IMR-90 (cell line): Measurements from ENCODE around the gene RSPH9. TPM values are rescaled to one million over a fixed set of nuclear protein-coding genes. Genes with fewer than 3 reads are reported as not detected.

ENCODE experiments used
- ATAC-seq: fragments of 200-7000 bp; cut with Tn5 transposase; 2 replicates; pipeline ENCODE4 v1.9.1; 2020; ENCODE audit warnings: low read depth, mild to moderate bottlenecking, moderate library complexity
- BruUV-seq: library from RNA; stranded (reverse); fragments of 400-500 nt; replicated peaks from 2 replicates; lab custom pipeline; 2021; lab: Mats Ljungman, UMichigan
- CTCF ChIA-PET: fragments of 300-600 bp; formaldehyde crosslinking; extraction: SDS; loops from one replicate; lab custom pipeline; 2021; ENCODE audit warnings: antibody characterized with exemption; lab: Yijun Ruan, JAX
- POLR2A ChIA-PET: fragments of 300-600 bp; sonication (Branson Sonifier 250); formaldehyde crosslinking; loops from one replicate; lab custom pipeline; 2022; ENCODE audit warnings: antibody characterized with exemption; ENCODE audit not compliant: unreplicated experiment; lab: Charles Lee
- DNase-seq: peaks from one replicate; pipeline ENCODE4 v3.0.0; 2013
- H2AFZ ChIP-seq: replicated peaks from 2 replicates; pipeline ENCODE3; 2013; ENCODE audit warnings: low read length, mild to moderate bottlenecking; ENCODE audit not compliant: poor library complexity
- H2AK5ac ChIP-seq: 2 replicates; pipeline ENCODE4 v1.6.1; 2013; ENCODE audit warnings: low read depth, low read length, inconsistent platforms
- H2AK9ac ChIP-seq: replicated peaks from 2 replicates; pipeline ENCODE3; 2013; ENCODE audit warnings: mild to moderate bottlenecking, low read depth, low read length, moderate library complexity; ENCODE audit not compliant: poor library complexity
- H2BK120ac ChIP-seq: 2 replicates; pipeline ENCODE4 v1.6.1; 2013; ENCODE audit warnings: low read depth, low read length, inconsistent platforms
- H2BK15ac ChIP-seq: 3 replicates; pipeline ENCODE4 v1.6.1; 2013; ENCODE audit warnings: low read depth, low read length, inconsistent platforms
- H2BK20ac ChIP-seq: 2 replicates; pipeline ENCODE4 v1.6.1; 2013; ENCODE audit warnings: low read depth, mild to moderate bottlenecking, inconsistent platforms, low read length, moderate library complexity
- H2BK5ac ChIP-seq: 2 replicates; pipeline ENCODE4 v1.6.1; 2013; ENCODE audit warnings: mild to moderate bottlenecking, low read depth, low read length, inconsistent platforms; ENCODE audit not compliant: poor library complexity, severe bottlenecking
- H3K14ac ChIP-seq: replicated peaks from 2 replicates; pipeline ENCODE4 v1.6.1; 2013; ENCODE audit warnings: low read depth, low read length, inconsistent platforms
- H3K18ac ChIP-seq: 2 replicates; pipeline ENCODE4 v1.6.1; 2013; ENCODE audit warnings: low read depth, low read length, control low read depth
- H3K23ac ChIP-seq: 2 replicates; pipeline ENCODE4 v1.6.1; 2013; ENCODE audit warnings: low read depth, low read length, inconsistent platforms
- H3K27ac ChIP-seq: 2 replicates; pipeline ENCODE4 v1.5.1; 2013; ENCODE audit warnings: mild to moderate bottlenecking, control low read depth, low read length; ENCODE audit not compliant: insufficient read depth
- H3K27me3 ChIP-seq: 2 replicates; pipeline ENCODE4 v1.6.1; 2013; ENCODE audit warnings: low read length; ENCODE audit not compliant: control insufficient read depth, insufficient read depth
- H3K36me3 ChIP-seq: 2 replicates; pipeline ENCODE4 v1.6.1; 2013; ENCODE audit warnings: low read length, mixed read lengths; ENCODE audit not compliant: control insufficient read depth, insufficient read depth
- H3K4ac ChIP-seq: 2 replicates; pipeline ENCODE4 v1.6.1; 2013; ENCODE audit warnings: low read depth, low read length, inconsistent platforms
- H3K4me1 ChIP-seq: 2 replicates; pipeline ENCODE4 v1.6.1; 2013; ENCODE audit warnings: low read length, mixed read lengths; ENCODE audit not compliant: control insufficient read depth, insufficient read depth
- H3K4me2 ChIP-seq: 2 replicates; pipeline ENCODE4 v1.6.1; 2013; ENCODE audit warnings: low read depth, mild to moderate bottlenecking, control low read depth, low read length, moderate library complexity
- H3K4me3 ChIP-seq: 2 replicates; pipeline ENCODE4 v1.5.1; 2013; ENCODE audit warnings: low read depth, mild to moderate bottlenecking, control low read depth, low read length, moderate library complexity; ENCODE audit not compliant: insufficient read depth
- H3K56ac ChIP-seq: 2 replicates; pipeline ENCODE4 v1.6.1; 2013; ENCODE audit warnings: low read length, inconsistent platforms; ENCODE audit not compliant: insufficient read depth; ENCODE audit errors: extremely low read depth
- H3K79me1 ChIP-seq, 2 experiments: 2 replicates each; pipeline ENCODE4 v1.6.1; 2013; ENCODE audit warnings: low read length in 2 of 2, inconsistent platforms in 1 of 2, low read depth in 1 of 2
- H3K9ac ChIP-seq: 2 replicates; pipeline ENCODE4 v1.6.1; 2013; ENCODE audit warnings: low read depth, low read length, control low read depth
- H3K9me1 ChIP-seq: 2 replicates; pipeline ENCODE4 v1.6.1; 2013; ENCODE audit warnings: low read length, inconsistent platforms; ENCODE audit not compliant: insufficient read depth
- H3K9me3 ChIP-seq: 2 replicates; pipeline ENCODE4 v1.6.1; 2013; ENCODE audit warnings: low read length; ENCODE audit not compliant: control insufficient read depth, insufficient read depth
- H4K20me1 ChIP-seq: 2 replicates; pipeline ENCODE4 v1.6.1; 2013; ENCODE audit warnings: low read length, inconsistent platforms; ENCODE audit not compliant: insufficient read depth
- H4K5ac ChIP-seq: 2 replicates; pipeline ENCODE4 v1.6.1; 2013; ENCODE audit warnings: mild to moderate bottlenecking, low read depth, low read length, control low read depth
- H4K8ac ChIP-seq, 2 experiments: 2 replicates each; pipeline ENCODE4 v1.6.1; 2013; ENCODE audit warnings: low read depth in 2 of 2, low read length in 2 of 2, control low read depth in 1 of 2, inconsistent platforms in 1 of 2
- H4K91ac ChIP-seq: 2 replicates; pipeline ENCODE4 v1.6.1; 2013; ENCODE audit warnings: low read depth, low read length, inconsistent platforms; ENCODE audit not compliant: insufficient read depth
- BHLHE40 ChIP-seq: fragments of 150-350 bp; IDR thresholded peaks from 2 replicates; pipeline ENCODE4 v1.6.1; 2016; ENCODE audit warnings: mild to moderate bottlenecking, low read depth, low read length
- CEBPB ChIP-seq: IDR thresholded peaks from 2 replicates; pipeline ENCODE4 v1.6.1; 2012; ENCODE audit warnings: low read depth, low read length, improper control_type of control experiment
- CHD1 ChIP-seq: IDR thresholded peaks from 2 replicates; pipeline ENCODE4 v1.6.1; 2012; ENCODE audit warnings: low read depth, low read length, improper control_type of control experiment
- FOS ChIP-seq: fragments of 150-350 bp; IDR thresholded peaks from 2 replicates; pipeline ENCODE4 v1.6.1; 2016; ENCODE audit warnings: low read depth, low read length
- MAFK ChIP-seq: IDR thresholded peaks from 2 replicates; pipeline ENCODE4 v1.6.1; 2012; ENCODE audit warnings: low read depth, low read length, improper control_type of control experiment
- MAZ ChIP-seq: IDR thresholded peaks from 2 replicates; pipeline ENCODE4 v1.6.1; 2012; ENCODE audit warnings: low read depth, mild to moderate bottlenecking, low read length, improper control_type of control experiment, moderate library complexity, borderline replicate concordance
- MXI1 ChIP-seq: IDR thresholded peaks from 2 replicates; pipeline ENCODE4 v1.6.1; 2012; ENCODE audit warnings: low read depth, mild to moderate bottlenecking, low read length, moderate library complexity, borderline replicate concordance
- NFE2L2 ChIP-seq: fragments of 150-350 bp; IDR thresholded peaks from 2 replicates; pipeline ENCODE4 v1.6.1; 2016; ENCODE audit warnings: low read depth, mild to moderate bottlenecking, low read length
- POLR2A ChIP-seq: IDR thresholded peaks from 2 replicates; pipeline ENCODE4 v1.6.1; 2012; ENCODE audit warnings: mild to moderate bottlenecking, low read depth, low read length
- RAD21 ChIP-seq: IDR thresholded peaks from 2 replicates; pipeline ENCODE4 v1.6.1; 2012; ENCODE audit warnings: low read length, improper control_type of control experiment
- RCOR1 ChIP-seq: IDR thresholded peaks from 2 replicates; pipeline ENCODE4 v1.6.1; 2012; ENCODE audit warnings: mild to moderate bottlenecking, low read length, improper control_type of control experiment; ENCODE audit not compliant: insufficient replicate concordance
- RFX5 ChIP-seq: IDR thresholded peaks from 2 replicates; pipeline ENCODE4 v1.8.0; 2012; ENCODE audit warnings: low read depth, mild to moderate bottlenecking, low read length, moderate library complexity
- SMC3 ChIP-seq: fragments of 150-350 bp; IDR thresholded peaks from 2 replicates; pipeline ENCODE4 v1.6.1; 2016; ENCODE audit warnings: low read depth, mild to moderate bottlenecking, antibody characterized with exemption, low read length, moderate library complexity
- WGBS, 2 experiments: methylation state at CpG; one replicate each; pipeline versions ENCODE4 v1.1.5 to v1.1.7; 2013; ENCODE audit warnings: missing lambda C conversion rate in 2 of 2; ENCODE audit not compliant: insufficient read length in 1 of 2; ENCODE audit errors: extremely low coverage in 2 of 2; 5-methylcytosine and 5-hydroxymethylcytosine counted together
- dilution Hi-C: fragments of 300-500 bp; cut with HindIII; formaldehyde crosslinking; loops from one replicate; pipeline ENCODE4 v1.14.3; 2018; ENCODE audit warnings: low sequenced_read_pairs; ENCODE audit not compliant: unreplicated experiment
- in situ Hi-C: fragments of 300-500 bp; cut with MboI; formaldehyde crosslinking; loops from 3 replicates; pipeline ENCODE4 v1.14.3; 2019; ENCODE audit warnings: low sequenced_read_pairs, inconsistent platforms, mixed read lengths
- intact Hi-C: fragments of 100-400 bp; cut with micrococcal nuclease; formaldehyde crosslinking; loops from 2 replicates; pipeline ENCODE4 v1.10.0; 2022
- polyA plus RNA-seq, 3 experiments: library from polyadenylated mRNA; depleted of rRNA; stranded (reverse); fragments of >200 nt; gene quantifications; 2 replicates each; pipeline ENCODE4 v1.2.3, GENCODE V29; 2012; ENCODE audit warnings: low replicate concordance in 1 of 3
- total RNA-seq: library from RNA; depleted of rRNA; stranded (reverse); fragments of >200 nt; gene quantifications from 2 replicates; pipeline ENCODE4 v1.2.3, GENCODE V29; 2012
- TF ChIP-seq, protein P1 (sequence below): conservative IDR thresholded peaks from 2 replicates; pipeline ENCODE4 v1.5.1; 2012; ENCODE audit warnings: mild to moderate bottlenecking, low read depth, low read length, improper control_type of control experiment
- TF ChIP-seq, protein P2 (sequence below): fragments of 150-350 bp; IDR thresholded peaks from 2 replicates; pipeline ENCODE4 v1.6.1; 2017; ENCODE audit warnings: mild to moderate bottlenecking, antibody characterized with exemption, low read length, low read depth
- TF ChIP-seq, protein P3 (sequence below): fragments of 150-350 bp; IDR thresholded peaks from 2 replicates; pipeline ENCODE4 v1.6.1; 2016; ENCODE audit warnings: low read depth, mild to moderate bottlenecking, low read length, moderate library complexity, borderline replicate concordance

RSPH9 gene
- total and polyA plus RNA-seq, 2 of the 4 experiments (the other 2 are of a cell fraction) = 0.18 to 0.21 TPM

DNA sequence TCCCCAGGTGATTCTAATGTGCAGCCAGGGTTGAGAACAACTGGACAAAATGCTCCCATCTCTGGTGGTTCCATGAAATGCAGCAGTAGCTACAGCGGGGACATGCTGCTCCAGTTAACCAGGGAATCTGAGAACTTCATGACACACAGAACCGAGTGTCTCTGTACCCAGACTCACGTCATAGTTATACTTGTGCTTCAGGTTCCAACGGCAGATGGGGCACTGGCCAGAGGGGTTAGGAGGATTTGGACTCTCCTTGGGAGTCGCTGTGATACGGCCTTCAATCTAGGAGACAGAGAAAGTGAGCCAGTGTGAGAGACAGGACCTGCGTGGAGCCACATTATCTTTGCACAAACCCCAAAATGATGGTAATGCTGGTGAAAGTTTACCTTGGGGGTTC, 33.5 kb downstream of the RSPH9 start:
- H3K4me2 ChIP-seq = no peak overlapping the region
- no peak overlapping the region for H2AK9ac ChIP-seq
- peaks cover 7% of the 10 kb centered on the region; the same call in 1 of the 2 replicates for H3K9me1 ChIP-seq
- H2AK5ac ChIP-seq = no peak overlapping the region
- peaks cover 19% of the 10 kb centered on the region for H4K20me1 ChIP-seq
- intact Hi-C loops (no loop called here), in situ Hi-C loops (no loop called here), dilution Hi-C loops (no loop called here)
- no peak overlapping the region for H2BK15ac ChIP-seq
- no peak overlapping the region for H3K18ac ChIP-seq
- peaks cover 41 to 43% of the 10 kb centered on the region in 2 experiments for H3K79me1 ChIP-seq
- TF ChIP-seq, protein P1, sequence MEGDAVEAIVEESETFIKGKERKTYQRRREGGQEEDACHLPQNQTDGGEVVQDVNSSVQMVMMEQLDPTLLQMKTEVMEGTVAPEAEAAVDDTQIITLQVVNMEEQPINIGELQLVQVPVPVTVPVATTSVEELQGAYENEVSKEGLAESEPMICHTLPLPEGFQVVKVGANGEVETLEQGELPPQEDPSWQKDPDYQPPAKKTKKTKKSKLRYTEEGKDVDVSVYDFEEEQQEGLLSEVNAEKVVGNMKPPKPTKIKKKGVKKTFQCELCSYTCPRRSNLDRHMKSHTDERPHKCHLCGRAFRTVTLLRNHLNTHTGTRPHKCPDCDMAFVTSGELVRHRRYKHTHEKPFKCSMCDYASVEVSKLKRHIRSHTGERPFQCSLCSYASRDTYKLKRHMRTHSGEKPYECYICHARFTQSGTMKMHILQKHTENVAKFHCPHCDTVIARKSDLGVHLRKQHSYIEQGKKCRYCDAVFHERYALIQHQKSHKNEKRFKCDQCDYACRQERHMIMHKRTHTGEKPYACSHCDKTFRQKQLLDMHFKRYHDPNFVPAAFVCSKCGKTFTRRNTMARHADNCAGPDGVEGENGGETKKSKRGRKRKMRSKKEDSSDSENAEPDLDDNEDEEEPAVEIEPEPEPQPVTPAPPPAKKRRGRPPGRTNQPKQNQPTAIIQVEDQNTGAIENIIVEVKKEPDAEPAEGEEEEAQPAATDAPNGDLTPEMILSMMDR = no peak
- TF ChIP-seq, protein P2, sequence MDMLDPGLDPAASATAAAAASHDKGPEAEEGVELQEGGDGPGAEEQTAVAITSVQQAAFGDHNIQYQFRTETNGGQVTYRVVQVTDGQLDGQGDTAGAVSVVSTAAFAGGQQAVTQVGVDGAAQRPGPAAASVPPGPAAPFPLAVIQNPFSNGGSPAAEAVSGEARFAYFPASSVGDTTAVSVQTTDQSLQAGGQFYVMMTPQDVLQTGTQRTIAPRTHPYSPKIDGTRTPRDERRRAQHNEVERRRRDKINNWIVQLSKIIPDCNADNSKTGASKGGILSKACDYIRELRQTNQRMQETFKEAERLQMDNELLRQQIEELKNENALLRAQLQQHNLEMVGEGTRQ = no peak
- no peak for TF ChIP-seq RCOR1
- TF ChIP-seq BHLHE40 = no peak
- no peak for TF ChIP-seq POLR2A
- no peak for TF ChIP-seq CHD1
- no peak for TF ChIP-seq RAD21
- TF ChIP-seq MXI1 = no peak
- TF ChIP-seq FOS = no peak
- TF ChIP-seq CEBPB = no peak
- no peak for TF ChIP-seq MAFK
- no peak for TF ChIP-seq MAZ
- TF ChIP-seq, protein P3, sequence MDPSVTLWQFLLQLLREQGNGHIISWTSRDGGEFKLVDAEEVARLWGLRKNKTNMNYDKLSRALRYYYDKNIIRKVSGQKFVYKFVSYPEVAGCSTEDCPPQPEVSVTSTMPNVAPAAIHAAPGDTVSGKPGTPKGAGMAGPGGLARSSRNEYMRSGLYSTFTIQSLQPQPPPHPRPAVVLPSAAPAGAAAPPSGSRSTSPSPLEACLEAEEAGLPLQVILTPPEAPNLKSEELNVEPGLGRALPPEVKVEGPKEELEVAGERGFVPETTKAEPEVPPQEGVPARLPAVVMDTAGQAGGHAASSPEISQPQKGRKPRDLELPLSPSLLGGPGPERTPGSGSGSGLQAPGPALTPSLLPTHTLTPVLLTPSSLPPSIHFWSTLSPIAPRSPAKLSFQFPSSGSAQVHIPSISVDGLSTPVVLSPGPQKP = no peak
- TF ChIP-seq SMC3 = no peak
- no peak for TF ChIP-seq NFE2L2
- TF ChIP-seq RFX5 = no peak
- ChIA-PET POLR2A (no interaction called here), CTCF (no interaction called here)
- no peak overlapping the region for H3K23ac ChIP-seq
- no peaks in the 10 kb centered on the region; the same call in 1 of the 2 replicates for H3K4me1 ChIP-seq
- H4K91ac ChIP-seq = no peak overlapping the region
- H3K4ac ChIP-seq = no peak overlapping the region
- no peak overlapping the region for H4K5ac ChIP-seq
- no peak overlapping the region for H3K56ac ChIP-seq
- no peak for ATAC-seq
- no peak overlapping the region for H2BK20ac ChIP-seq
- H2BK120ac ChIP-seq = no peak overlapping the region
- 93% methylated on average over 6 of the region's 7 CpGs; no CpG with 5 or more reads in 1 of the 2 experiments for WGBS, 2 experiments
- H4K8ac ChIP-seq = no peak overlapping the region
- no peak overlapping the region for H3K14ac ChIP-seq
- H3K9me3 ChIP-seq = no peaks in the 10 kb centered on the region
- no peaks in the 10 kb centered on the region for H3K27me3 ChIP-seq
- H3K9ac ChIP-seq = no peak overlapping the region
- H2BK5ac ChIP-seq = no peak overlapping the region
- H3K36me3 ChIP-seq = peaks cover 67% of the 10 kb centered on the region
- no peak for DNase-seq
- no peak overlapping the region for H3K27ac ChIP-seq
- no peak overlapping the region for H2AFZ ChIP-seq
- H3K4me3 ChIP-seq = no peak overlapping the region
- BruUV-seq = no TSS peak
